Measurements from ENCODE around the gene UCP3.

UCP3 gene

GRCh38 chr11:74035264-74035663, 26.4 kb upstream of the UCP3 start:
- Histone ChIP-seq H3K79me1 (ENCODE audit: low read length) (no peaks in the 10 kb centered on the region), H3K36me3 (ENCODE audit: control insufficient read depth in 1 of 2, insufficient read depth in 2 of 2, low read length in 2 of 2) (peaks cover 19 to 21% of the 10 kb centered on the region in 2 experiments), H3K9me3 (ENCODE audit: insufficient read depth, low read depth, low read length) (no peaks in the 10 kb centered on the region), H3K14ac (ENCODE audit: low read length) (no peak overlapping the region), H4K12ac (ENCODE audit: low read depth, low read length) (no peak overlapping the region), H2BK120ac (ENCODE audit: insufficient read depth, low read length, poor library complexity) (no peak overlapping the region), H3K4me1 (ENCODE audit: control insufficient read depth in 1 of 2, insufficient read depth in 2 of 2, low read length in 2 of 2) (no peaks in the 10 kb centered on the region), H3K27me3 (ENCODE audit: insufficient read depth, low read length) (no peaks in the 10 kb centered on the region), H4K8ac (ENCODE audit: low read depth, low read length) (no peak overlapping the region), H3K79me2 (ENCODE audit: control insufficient read depth, insufficient read depth, low read length, poor library complexity) (no peaks in the 10 kb centered on the region), H3K23ac (ENCODE audit: low read length) (no peak overlapping the region), H3K9ac (ENCODE audit: low read length) (no peak overlapping the region), H2AFZ (ENCODE audit: insufficient read depth, low read length, poor library complexity) (no peak overlapping the region), H2BK12ac (ENCODE audit: low read length) (no peak overlapping the region), H2AK5ac (ENCODE audit: low read length) (no peak overlapping the region), H4K91ac (ENCODE audit: low read depth, low read length) (no peak overlapping the region), H2BK5ac (ENCODE audit: low read depth, low read length, poor library complexity) (no peak overlapping the region), H3K18ac (ENCODE audit: low read length) (no peak overlapping the region), H3K4me3 (ENCODE audit: low read depth, low read length) (no peak overlapping the region), H3K4ac (ENCODE audit: low read depth, low read length) (no peak overlapping the region), H3K4me2 (ENCODE audit: low read length) (no peak overlapping the region), H3K27ac (ENCODE audit: low read depth, low read length) (no peak overlapping the region)
- no peak for DNase-seq
- WGBS (ENCODE audit: extremely low coverage, insufficient coverage, insufficient read length): no CpG with 5 or more reads among the region's 1 CpG

GRCh38 chr11:74033046-74033445, 24.2 kb upstream of the UCP3 start:
- no peaks in the 10 kb centered on the region for H3K4me1 ChIP-seq (ENCODE audit: control insufficient read depth in 1 of 2, insufficient read depth in 2 of 2, low read length in 2 of 2)
- no peak overlapping the region for H2BK12ac ChIP-seq (ENCODE audit: low read length)
- no peak overlapping the region for H3K27ac ChIP-seq (ENCODE audit: low read depth, low read length)
- no peaks in the 10 kb centered on the region for H3K9me3 ChIP-seq (ENCODE audit: insufficient read depth, low read depth, low read length)
- H3K23ac ChIP-seq (ENCODE audit: low read length): no peak overlapping the region
- no peak overlapping the region for H4K8ac ChIP-seq (ENCODE audit: low read depth, low read length)
- no peak overlapping the region for H3K4ac ChIP-seq (ENCODE audit: low read depth, low read length)
- H3K18ac ChIP-seq (ENCODE audit: low read length): no peak overlapping the region
- no peak overlapping the region for H3K4me2 ChIP-seq (ENCODE audit: low read length)
- no peak overlapping the region for H4K91ac ChIP-seq (ENCODE audit: low read depth, low read length)
- no peak overlapping the region for H3K4me3 ChIP-seq (ENCODE audit: low read depth, low read length)
- H2BK5ac ChIP-seq (ENCODE audit: low read depth, low read length, poor library complexity): no peak overlapping the region
- no peak overlapping the region for H2BK120ac ChIP-seq (ENCODE audit: insufficient read depth, low read length, poor library complexity)
- no peak overlapping the region for H4K12ac ChIP-seq (ENCODE audit: low read depth, low read length)
- H3K79me1 ChIP-seq (ENCODE audit: low read length): no peaks in the 10 kb centered on the region
- H3K27me3 ChIP-seq (ENCODE audit: insufficient read depth, low read length): no peaks in the 10 kb centered on the region
- H2AK5ac ChIP-seq (ENCODE audit: low read length): no peak overlapping the region
- no peak for DNase-seq
- H3K14ac ChIP-seq (ENCODE audit: low read length): no peak overlapping the region
- no peak overlapping the region for H2AFZ ChIP-seq (ENCODE audit: insufficient read depth, low read length, poor library complexity)
- no CpG with 5 or more reads among the region's 3 CpGs for WGBS (ENCODE audit: extremely low coverage, insufficient coverage, insufficient read length)
- peaks cover 18 to 24% of the 10 kb centered on the region in 2 experiments for H3K36me3 ChIP-seq (ENCODE audit: control insufficient read depth in 1 of 2, insufficient read depth in 2 of 2, low read length in 2 of 2)
- H3K9ac ChIP-seq (ENCODE audit: low read length): no peak overlapping the region
- H3K79me2 ChIP-seq (ENCODE audit: control insufficient read depth, insufficient read depth, low read length, poor library complexity): no peaks in the 10 kb centered on the region

GRCh38 chr11:74030723-74031676, 22.1 kb upstream of the UCP3 start:
- no peaks in the 10 kb centered on the region for H3K79me1 ChIP-seq (ENCODE audit: low read length)
- WGBS (ENCODE audit: extremely low coverage, insufficient coverage, insufficient read length): no CpG with 5 or more reads among the region's 9 CpGs

GRCh38 chr11:74025467-74026166, 16.7 kb upstream of the UCP3 start:
- Histone ChIP-seq H3K4me3 (ENCODE audit: low read depth, low read length) (no peak overlapping the region), H3K23ac (ENCODE audit: low read length) (no peak overlapping the region), H2BK120ac (ENCODE audit: insufficient read depth, low read length, poor library complexity) (no peak overlapping the region), H3K27me3 (ENCODE audit: insufficient read depth, low read length) (no peaks in the 10 kb centered on the region), H2AFZ (ENCODE audit: insufficient read depth, low read length, poor library complexity) (no peak overlapping the region), H3K4me1 (ENCODE audit: control insufficient read depth in 1 of 2, insufficient read depth in 2 of 2, low read length in 2 of 2) (no peaks in the 10 kb centered on the region), H4K12ac (ENCODE audit: low read depth, low read length) (no peak overlapping the region), H3K36me3 (ENCODE audit: control insufficient read depth in 1 of 2, insufficient read depth in 2 of 2, low read length in 2 of 2) (peaks cover 5 to 9% of the 10 kb centered on the region in 2 experiments), H3K4me2 (ENCODE audit: low read length) (no peak overlapping the region), H3K79me2 (ENCODE audit: control insufficient read depth, insufficient read depth, low read length, poor library complexity) (no peaks in the 10 kb centered on the region), H2BK12ac (ENCODE audit: low read length) (no peak overlapping the region), H3K18ac (ENCODE audit: low read length) (no peak overlapping the region), H3K4ac (ENCODE audit: low read depth, low read length) (no peak overlapping the region), H3K27ac (ENCODE audit: low read depth, low read length) (no peak overlapping the region), H2BK5ac (ENCODE audit: low read depth, low read length, poor library complexity) (no peak overlapping the region), H3K9me3 (ENCODE audit: insufficient read depth, low read depth, low read length) (no peaks in the 10 kb centered on the region), H4K91ac (ENCODE audit: low read depth, low read length) (no peak overlapping the region), H3K14ac (ENCODE audit: low read length) (no peak overlapping the region), H3K9ac (ENCODE audit: low read length) (no peak overlapping the region), H2AK5ac (ENCODE audit: low read length) (no peak overlapping the region), H4K8ac (ENCODE audit: low read depth, low read length) (no peak overlapping the region), H3K79me1 (ENCODE audit: low read length) (no peaks in the 10 kb centered on the region)
- peak in 1 of 2 donors; percentile 4 for DNase-seq
- WGBS (ENCODE audit: extremely low coverage, insufficient coverage, insufficient read length): no CpG with 5 or more reads among the region's 7 CpGs

More at GRCh38 chr11:74030723-74031676, 22.1 kb upstream of the UCP3 start:
- Histone ChIP-seq H3K9me3 (ENCODE audit: insufficient read depth, low read depth, low read length) (no peaks in the 10 kb centered on the region), H4K12ac (ENCODE audit: low read depth, low read length) (no peak overlapping the region), H2AFZ (ENCODE audit: insufficient read depth, low read length, poor library complexity) (no peak overlapping the region), H4K91ac (ENCODE audit: low read depth, low read length) (no peak overlapping the region), H2BK12ac (ENCODE audit: low read length) (no peak overlapping the region), H4K8ac (ENCODE audit: low read depth, low read length) (no peak overlapping the region), H3K18ac (ENCODE audit: low read length) (no peak overlapping the region), H3K9ac (ENCODE audit: low read length) (no peak overlapping the region), H3K79me2 (ENCODE audit: control insufficient read depth, insufficient read depth, low read length, poor library complexity) (no peaks in the 10 kb centered on the region), H3K36me3 (ENCODE audit: control insufficient read depth in 1 of 2, insufficient read depth in 2 of 2, low read length in 2 of 2) (peaks cover 17 to 23% of the 10 kb centered on the region in 2 experiments), H2BK5ac (ENCODE audit: low read depth, low read length, poor library complexity) (no peak overlapping the region), H3K23ac (ENCODE audit: low read length) (no peak overlapping the region), H3K27ac (ENCODE audit: low read depth, low read length) (no peak overlapping the region), H3K4me3 (ENCODE audit: low read depth, low read length) (no peak overlapping the region), H3K14ac (ENCODE audit: low read length) (no peak overlapping the region), H3K4me1 (ENCODE audit: control insufficient read depth in 1 of 2, insufficient read depth in 2 of 2, low read length in 2 of 2) (no peaks in the 10 kb centered on the region), H3K4me2 (ENCODE audit: low read length) (no peak overlapping the region), H2BK120ac (ENCODE audit: insufficient read depth, low read length, poor library complexity) (no peak overlapping the region), H3K4ac (ENCODE audit: low read depth, low read length) (no peak overlapping the region), H3K27me3 (ENCODE audit: insufficient read depth, low read length) (no peaks in the 10 kb centered on the region), H2AK5ac (ENCODE audit: low read length) (no peak overlapping the region)
- DNase-seq: no peak

Data from trophoblast cell (in vitro differentiated cells and primary cell).